Immature natural killer cell (primary cell): ENCODE data around the gene SYTL3. TPM values are rescaled to one million over a fixed set of nuclear protein-coding genes. Genes with fewer than 3 reads are reported as not detected.
A peak's percentile ranks its signal among the peaks of the same experiment; 100 is the strongest.

Source experiments
- DNase-seq, 3 donors: peaks; one replicate each; pipeline ENCODE4 v3.0.0; 2022; ENCODE audit warnings: mixed read lengths in 1 of 3
- H3K27ac Mint-ChIP-seq, 6 donors: one replicate each; pipeline ENCODE4 v1.8.0; 2020; ENCODE audit warnings: mixed read lengths in 6 of 6, mild to moderate bottlenecking in 5 of 6, inconsistent platforms in 4 of 6, moderate library complexity in 3 of 6
- H3K27me3 Mint-ChIP-seq, 3 donors: one replicate each; pipeline ENCODE4 v1.8.0; 2020 to 2021; ENCODE audit warnings: low read depth in 3 of 3, mild to moderate bottlenecking in 3 of 3, mixed read lengths in 3 of 3, moderate library complexity in 3 of 3, inconsistent platforms in 1 of 3
- H3K36me3 Mint-ChIP-seq, 3 donors: one replicate each; pipeline ENCODE4 v1.8.0; 2020; ENCODE audit warnings: mixed read lengths in 3 of 3, inconsistent platforms in 2 of 3, mild to moderate bottlenecking in 2 of 3
- H3K4me1 Mint-ChIP-seq, 2 donors: one replicate each; pipeline ENCODE4 v1.8.0; 2020; ENCODE audit warnings: inconsistent platforms in 2 of 2, mild to moderate bottlenecking in 2 of 2, mixed read lengths in 2 of 2, moderate library complexity in 1 of 2
- H3K4me3 Mint-ChIP-seq, 5 donors: one replicate each; pipeline ENCODE4 v1.8.0; 2020; ENCODE audit warnings: mild to moderate bottlenecking in 5 of 5, mixed read lengths in 5 of 5, inconsistent platforms in 3 of 5, moderate library complexity in 3 of 5
- H3K9me3 Mint-ChIP-seq, 6 donors: one replicate each; pipeline ENCODE4 v1.8.0; 2020; ENCODE audit warnings: mild to moderate bottlenecking in 6 of 6, mixed read lengths in 6 of 6, inconsistent platforms in 4 of 6, moderate library complexity in 3 of 6
- polyA plus RNA-seq, 3 donors: library from polyadenylated mRNA; unstranded; fragments of 300-500 nt; fragmentation: Illumina TruSeq; gene quantifications; one replicate each; pipeline ENCODE4 v1.2.3, GENCODE V29; 2021

Gene SYTL3
- polyA plus RNA-seq, 3 donors from 2014 or later = 45.4 to 56.5 (median 52.0) TPM

- Mint-ChIP-seq H3K4me3 (no peak overlapping the region), H3K4me1 (peaks cover 0 to 2% of the 10 kb centered on the region in 2 donors), H3K36me3 (peaks cover 12 to 54% (median 18%) of the 10 kb centered on the region in 3 donors), H3K27ac (peak overlapping the region in 3 of 6 donors; percentile 48 to 64 (median 62)), H3K27me3 (peaks cover 8 to 33% (median 24%) of the 10 kb centered on the region in 3 donors), H3K9me3 (no peaks in the 10 kb centered on the region)
- DNase-seq = no peak
These were observed 113.8 kb downstream of the SYTL3 start for GRCh38 chr6:158763434-158764182.

GRCh38 chr6:158764183-158764849 lies 114.5 kb downstream of the SYTL3 start:
- no peaks in the 10 kb centered on the region for H3K9me3 Mint-ChIP-seq
- DNase-seq = no peak
- H3K27ac Mint-ChIP-seq = peak overlapping the region in 4 of 6 donors; percentile 39 to 64 (median 55)
- no peak overlapping the region for H3K4me3 Mint-ChIP-seq
- H3K27me3 Mint-ChIP-seq = peaks cover 9 to 36% (median 26%) of the 10 kb centered on the region in 3 donors
- peaks cover 0 to 2% of the 10 kb centered on the region in 2 donors for H3K4me1 Mint-ChIP-seq
- peaks cover 12 to 53% (median 20%) of the 10 kb centered on the region in 3 donors for H3K36me3 Mint-ChIP-seq

GRCh38 chr6:158764926-158765325 lies 115.1 kb downstream of the SYTL3 start:
- H3K4me1 Mint-ChIP-seq = peaks cover 0 to 2% of the 10 kb centered on the region in 2 donors
- peaks cover 14 to 42% (median 33%) of the 10 kb centered on the region in 3 donors for H3K27me3 Mint-ChIP-seq
- H3K36me3 Mint-ChIP-seq = peaks cover 12 to 59% (median 25%) of the 10 kb centered on the region in 3 donors
- no peak for DNase-seq
- H3K9me3 Mint-ChIP-seq = no peaks in the 10 kb centered on the region
- H3K4me3 Mint-ChIP-seq = no peak overlapping the region
- peak overlapping the region in 3 of 6 donors; percentile 23 to 62 (median 31) for H3K27ac Mint-ChIP-seq

DNA sequence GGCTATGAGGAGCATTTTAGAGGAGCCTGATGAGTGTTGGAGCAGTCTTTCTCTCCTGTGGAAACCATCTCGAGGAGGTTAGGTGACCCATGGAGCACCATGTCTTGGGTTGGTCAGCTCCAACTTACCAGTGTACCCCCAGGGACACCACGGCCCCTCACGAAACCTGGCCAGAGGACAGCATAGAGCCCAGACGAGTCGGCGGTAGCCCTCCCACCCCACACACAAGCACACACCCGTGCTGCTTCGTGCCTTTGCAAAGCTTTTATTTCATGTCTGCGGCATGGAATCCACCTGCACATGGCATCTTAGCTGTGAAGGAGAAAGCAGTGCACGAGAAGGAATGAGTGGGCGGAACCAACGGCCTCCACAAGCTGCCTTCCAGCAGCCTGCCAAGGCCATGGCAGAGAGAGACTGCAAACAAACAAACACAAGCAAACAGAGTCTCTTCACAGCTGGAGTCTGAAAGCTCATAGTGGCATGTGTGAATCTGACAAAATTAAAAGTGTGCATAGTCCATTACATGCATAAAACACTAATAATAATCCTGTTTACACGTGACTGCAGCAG lies 115.7 kb downstream of the SYTL3 start:
- Mint-ChIP-seq H3K36me3 (peaks cover 13 to 60% (median 24%) of the 10 kb centered on the region in 3 donors), H3K4me3 (no peak overlapping the region), H3K9me3 (no peaks in the 10 kb centered on the region), H3K4me1 (peaks cover 2 to 3% of the 10 kb centered on the region in 2 donors), H3K27me3 (peaks cover 20 to 42% (median 33%) of the 10 kb centered on the region in 3 donors), H3K27ac (peak overlapping the region in 2 of 6 donors; percentile 7 to 56)
- DNase-seq = no peak

DNA sequence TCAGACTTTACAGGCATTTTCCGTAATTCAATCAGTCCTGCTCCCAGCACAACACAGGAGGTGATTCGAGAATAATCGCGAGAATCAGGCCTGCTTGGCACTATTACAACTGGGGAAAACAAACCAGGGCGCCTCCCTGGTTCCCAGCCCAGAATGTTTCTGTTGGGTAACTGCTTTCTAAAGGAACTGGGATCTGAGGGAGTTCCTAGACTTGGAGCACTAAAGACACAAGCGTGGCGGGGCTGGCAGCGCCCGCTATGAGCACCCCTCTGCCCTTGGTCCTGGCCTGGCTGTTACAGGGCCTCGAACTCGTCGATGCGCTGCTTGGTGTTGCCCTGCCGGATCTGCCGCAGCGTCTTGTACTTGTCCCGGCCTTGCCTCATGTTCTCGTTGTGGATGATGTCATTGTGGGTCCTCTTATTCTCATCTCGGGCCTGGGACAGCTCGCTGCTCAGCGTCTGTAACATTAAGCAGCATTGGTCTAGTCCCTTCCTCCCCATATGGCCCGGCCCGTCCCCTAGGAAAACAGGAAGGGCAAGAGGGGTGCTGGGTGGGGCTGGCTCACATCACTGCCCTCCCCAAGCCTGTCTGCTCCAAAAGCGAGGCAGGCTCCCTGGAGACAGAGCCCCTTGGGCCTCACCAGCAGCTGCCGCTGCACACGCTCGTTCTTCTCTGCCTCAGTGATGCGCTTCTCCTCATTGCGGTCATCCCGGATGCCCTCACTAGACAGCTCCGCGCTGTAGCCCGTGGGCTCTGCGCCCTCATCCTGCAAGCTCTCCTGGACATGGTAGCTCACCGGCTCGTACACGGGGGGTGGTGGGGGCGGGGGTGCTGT lies 117.0 kb downstream of the SYTL3 start:
- Mint-ChIP-seq H3K9me3 (no peaks in the 10 kb centered on the region), H3K4me3 (no peak overlapping the region), H3K27me3 (peaks cover 22 to 40% (median 32%) of the 10 kb centered on the region in 3 donors), H3K27ac (peak overlapping the region in 4 of 6 donors; percentile 39 to 61 (median 54)), H3K4me1 (peaks cover 15% of the 10 kb centered on the region in 2 donors), H3K36me3 (peaks cover 17 to 68% (median 22%) of the 10 kb centered on the region in 3 donors)
- DNase-seq = no peak

GRCh38 chr6:158767709-158768108 lies 117.9 kb downstream of the SYTL3 start:
- H3K9me3 Mint-ChIP-seq = no peaks in the 10 kb centered on the region
- peaks cover 22 to 37% (median 33%) of the 10 kb centered on the region in 3 donors for H3K27me3 Mint-ChIP-seq
- H3K4me3 Mint-ChIP-seq = peak overlapping the region in 1 of 5 donors; percentile 12
- peaks cover 23 to 24% of the 10 kb centered on the region in 2 donors for H3K4me1 Mint-ChIP-seq
- peak overlapping the region in 5 of 6 donors; percentile 39 to 81 (median 46) for H3K27ac Mint-ChIP-seq
- peaks cover 15 to 64% (median 17%) of the 10 kb centered on the region in 3 donors for H3K36me3 Mint-ChIP-seq
- no peak for DNase-seq

DNA sequence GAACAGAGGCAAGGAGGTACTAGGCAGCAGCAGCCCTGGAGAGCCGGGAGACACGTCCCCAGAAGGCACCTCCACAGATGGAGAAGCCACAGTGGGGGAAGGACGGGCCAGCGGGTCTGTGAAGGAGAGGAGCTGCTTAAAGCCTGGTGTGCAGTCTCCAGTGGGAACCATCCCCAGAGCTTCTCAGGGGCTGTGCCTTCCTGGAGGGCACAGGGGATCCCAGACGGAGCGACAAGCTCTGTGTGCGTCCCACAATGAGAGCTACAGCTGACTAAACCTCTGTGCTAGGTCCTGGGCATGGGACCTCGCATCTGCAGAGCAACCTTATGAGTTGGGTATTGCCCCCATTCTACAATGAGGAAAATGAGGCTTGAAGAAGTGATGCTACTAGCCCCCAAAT lies 118.6 kb downstream of the SYTL3 start:
- Mint-ChIP-seq H3K27me3 (peaks cover 26 to 37% (median 31%) of the 10 kb centered on the region in 3 donors), H3K27ac (peak overlapping the region in 5 of 6 donors; percentile 12 to 86 (median 55)), H3K4me1 (peaks cover 28 to 31% of the 10 kb centered on the region in 2 donors), H3K4me3 (no peak overlapping the region), H3K9me3 (no peaks in the 10 kb centered on the region), H3K36me3 (peaks cover 17 to 70% (median 17%) of the 10 kb centered on the region in 3 donors)
- no peak for DNase-seq

DNA sequence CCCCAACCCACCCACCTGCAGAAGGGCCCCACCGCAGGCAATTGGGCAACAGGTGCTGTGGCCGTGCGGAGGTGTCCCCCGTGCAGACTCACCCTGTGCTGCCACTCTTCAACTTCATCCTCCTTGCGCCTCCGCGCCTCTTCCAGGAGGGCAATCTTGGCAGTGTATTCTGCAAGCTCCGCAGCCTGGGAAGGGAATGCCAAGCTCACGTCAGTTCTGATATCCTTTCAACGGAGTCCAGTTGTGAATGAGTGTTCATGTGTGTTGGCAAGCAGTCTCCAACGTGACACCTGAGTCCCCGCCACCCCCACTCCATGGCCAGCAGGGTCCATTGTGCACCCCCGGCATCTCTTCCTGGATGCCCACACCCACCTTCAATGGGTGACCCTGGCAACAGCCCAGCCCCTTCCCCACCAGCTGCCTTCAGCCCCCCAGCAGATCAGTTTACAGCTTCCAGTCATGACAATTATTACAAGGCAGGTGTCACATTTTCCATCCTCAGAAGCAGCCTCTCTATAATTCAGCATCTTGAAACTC lies 119.4 kb downstream of the SYTL3 start:
- Mint-ChIP-seq H3K9me3 (no peaks in the 10 kb centered on the region), H3K4me1 (peaks cover 37 to 40% of the 10 kb centered on the region in 2 donors), H3K36me3 (peaks cover 17 to 66% (median 17%) of the 10 kb centered on the region in 3 donors), H3K4me3 (peak overlapping the region in 1 of 5 donors; percentile 5), H3K27me3 (peaks cover 26 to 37% (median 28%) of the 10 kb centered on the region in 3 donors), H3K27ac (peak overlapping the region in 5 of 6 donors; percentile 68 to 86 (median 72))
- DNase-seq = no peak

DNA sequence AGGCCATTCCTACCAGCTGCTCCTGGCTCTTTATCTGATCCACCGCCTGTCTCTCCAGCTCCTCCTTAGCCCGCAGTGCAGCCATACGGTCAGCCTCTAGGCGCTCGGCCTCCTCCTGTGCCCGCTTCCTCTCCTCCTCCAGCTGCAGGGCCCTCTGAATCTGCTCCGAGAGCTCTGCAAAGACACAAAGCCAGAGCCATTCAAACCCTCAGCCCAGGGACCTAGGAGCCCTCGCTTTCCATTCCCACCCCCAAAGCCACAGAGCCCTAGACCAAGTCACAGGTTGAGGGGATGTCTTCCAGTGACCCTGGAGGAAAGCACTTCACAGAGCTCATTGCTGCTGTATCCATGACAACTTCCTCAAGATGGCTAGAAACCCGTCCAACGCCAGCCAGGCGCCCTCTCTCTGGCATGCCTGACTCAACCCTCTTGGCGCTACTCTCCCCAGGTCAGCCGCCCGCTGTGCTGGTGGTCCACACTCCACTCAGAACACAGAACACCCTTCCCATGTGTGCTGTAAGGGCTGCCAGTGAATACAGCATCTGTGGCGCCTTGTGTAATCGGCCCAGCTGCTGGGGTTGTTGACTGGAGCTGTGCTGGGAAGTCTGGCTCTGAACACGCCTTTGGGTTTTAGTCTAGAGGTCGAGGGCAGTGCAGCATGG lies 120.0 kb downstream of the SYTL3 start:
- Mint-ChIP-seq H3K4me3 (no peak overlapping the region), H3K36me3 (peaks cover 17 to 67% (median 17%) of the 10 kb centered on the region in 3 donors), H3K9me3 (no peaks in the 10 kb centered on the region), H3K4me1 (peaks cover 41 to 43% of the 10 kb centered on the region in 2 donors), H3K27ac (peak overlapping the region; percentile 64 to 90 (median 84)), H3K27me3 (peaks cover 26 to 37% (median 28%) of the 10 kb centered on the region in 3 donors)
- no peak for DNase-seq

DNA sequence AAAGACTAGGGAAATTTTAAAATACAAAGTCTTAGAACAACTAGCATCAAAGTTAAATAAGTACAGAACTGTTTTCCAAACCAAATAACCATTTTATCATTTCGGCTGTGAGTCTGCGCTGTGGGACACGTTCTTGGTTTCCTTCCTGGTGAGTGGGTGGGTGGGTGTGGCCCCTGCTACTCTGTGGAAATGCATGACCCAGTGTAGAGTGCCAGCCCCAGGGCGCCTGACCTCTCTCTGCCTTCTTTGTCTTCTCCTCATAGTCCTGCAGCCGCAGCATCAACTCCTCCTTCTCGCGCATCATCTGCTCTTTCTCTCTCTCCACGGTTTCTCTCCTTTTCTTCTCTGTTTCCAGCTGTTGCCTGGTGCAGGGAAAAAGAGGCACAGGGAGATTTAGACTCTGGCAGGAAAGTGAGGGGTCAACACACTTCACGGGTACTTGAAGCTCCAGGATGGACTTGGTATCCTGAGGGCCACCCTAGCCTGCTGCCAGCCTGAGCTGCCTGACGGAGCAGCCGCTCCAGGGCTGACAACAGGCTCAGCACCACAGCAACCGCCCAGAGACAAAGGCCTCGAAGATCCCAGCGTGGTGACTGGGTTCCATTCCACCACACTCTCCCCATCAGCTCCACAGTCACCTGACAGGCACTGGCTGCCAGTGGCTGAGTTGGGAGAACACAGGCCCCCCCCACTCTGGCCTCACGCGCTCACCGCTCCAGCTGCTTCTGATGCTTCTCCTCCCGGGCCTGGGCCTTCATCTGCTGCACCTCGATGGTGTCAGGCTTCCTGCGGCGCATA lies 120.9 kb downstream of the SYTL3 start:
- Mint-ChIP-seq H3K4me3 (no peak overlapping the region), H3K4me1 (peaks cover 41 to 43% of the 10 kb centered on the region in 2 donors), H3K27me3 (peaks cover 25 to 34% (median 26%) of the 10 kb centered on the region in 3 donors), H3K27ac (peak overlapping the region; percentile 70 to 90 (median 86)), H3K36me3 (peaks cover 17 to 69% (median 17%) of the 10 kb centered on the region in 3 donors), H3K9me3 (no peaks in the 10 kb centered on the region)
- DNase-seq = no peak

DNA sequence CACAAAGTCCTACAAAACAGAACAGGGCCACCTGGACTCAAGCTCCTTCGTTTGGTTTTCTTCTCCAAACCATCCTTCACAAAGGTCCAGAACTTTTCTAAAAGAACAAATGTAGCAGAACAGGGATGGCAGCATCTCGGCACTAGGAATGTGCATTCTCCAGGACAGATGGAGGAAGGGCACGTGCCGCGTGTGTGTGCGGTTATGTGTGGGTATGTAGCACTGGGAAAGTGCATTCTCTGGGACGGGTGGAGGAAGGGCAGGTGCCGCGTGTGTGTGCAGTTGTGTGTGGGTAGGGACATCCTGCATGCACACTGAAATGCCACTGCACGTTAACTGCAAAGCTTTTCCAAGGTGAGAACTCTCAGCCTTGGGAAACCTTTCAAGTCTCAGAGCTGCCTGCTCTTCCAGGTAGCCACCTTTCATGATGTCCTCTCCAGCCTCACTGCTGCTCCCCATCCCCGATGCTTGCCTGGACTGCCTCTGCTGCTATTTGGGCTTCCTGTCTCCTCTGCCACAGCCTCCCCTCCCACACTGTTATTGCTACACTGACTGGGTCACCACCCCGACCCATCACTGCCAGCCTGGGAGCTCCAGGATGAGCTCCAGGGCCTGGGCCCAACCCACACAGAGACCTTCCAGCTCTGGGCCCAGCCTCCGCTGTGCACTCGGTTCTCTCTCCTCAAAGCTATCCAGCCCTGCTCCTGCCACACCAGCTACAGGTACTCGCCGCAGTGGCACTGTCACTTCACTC lies 121.7 kb downstream of the SYTL3 start:
- Mint-ChIP-seq H3K4me1 (peaks cover 41 to 44% of the 10 kb centered on the region in 2 donors), H3K27ac (peak overlapping the region; percentile 70 to 90 (median 86)), H3K27me3 (peaks cover 23 to 31% (median 26%) of the 10 kb centered on the region in 3 donors), H3K9me3 (no peaks in the 10 kb centered on the region), H3K4me3 (peak overlapping the region in 2 of 5 donors; percentile 7 to 52), H3K36me3 (peaks cover 15 to 72% (median 17%) of the 10 kb centered on the region in 3 donors)
- DNase-seq = no peak
